ENCODE results near the gene RBMS3. TPM values are rescaled to one million over a fixed set of nuclear protein-coding genes. Genes with fewer than 3 reads are reported as not detected.

RBMS3 gene
- total RNA-seq, 1 experiment from 2014 or later = 1.3 TPM

DNA sequence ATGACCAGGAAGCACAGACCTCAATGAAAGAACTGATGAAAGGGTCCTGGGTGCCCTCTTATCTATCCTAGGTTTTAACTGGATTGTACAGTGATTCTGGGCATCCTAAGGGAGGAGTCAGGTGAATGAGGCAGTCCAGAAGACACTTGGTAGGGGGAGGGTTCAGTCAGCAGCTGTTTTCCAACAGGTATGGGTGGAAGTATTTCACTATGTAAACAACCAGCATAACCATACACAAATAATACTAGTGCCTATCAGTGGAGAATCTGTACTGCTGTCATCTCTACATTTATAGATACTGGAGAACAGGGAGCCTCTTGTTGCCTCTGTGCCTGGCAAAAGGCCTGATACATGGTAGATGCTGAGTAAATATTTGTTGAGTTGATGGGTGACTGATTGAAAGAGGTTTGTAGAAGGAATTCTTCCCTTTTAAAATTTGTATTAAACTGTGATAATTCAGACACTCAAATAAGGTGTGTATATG, 328.5 kb downstream of the RBMS3 start:
- no peak for DNase-seq

DNA sequence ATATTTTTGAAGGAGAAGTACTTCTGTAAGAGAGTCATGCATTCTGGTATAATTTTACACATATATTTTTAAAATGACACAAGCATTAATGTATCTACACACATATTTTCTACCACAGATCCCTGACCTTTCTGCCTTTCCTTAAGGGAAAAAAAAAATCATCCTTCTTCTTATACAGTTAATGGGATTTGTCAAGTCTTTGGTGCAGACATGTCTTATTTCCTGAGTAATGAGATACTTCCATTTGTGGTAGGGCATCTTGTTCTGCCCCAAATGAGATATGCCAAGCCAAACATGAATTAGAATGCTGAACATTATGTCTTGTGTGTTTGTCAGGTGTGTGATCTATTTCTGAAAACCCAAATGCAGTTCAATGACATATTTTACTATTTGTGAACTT, 329.9 kb downstream of the RBMS3 start:
- Mint-ChIP-seq H3K4me1 (ENCODE audit: low read depth, unreplicated experiment) (no peaks in the 10 kb centered on the region), H3K4me3 (ENCODE audit: low read depth, unreplicated experiment) (no peak overlapping the region), H3K27me3 (ENCODE audit: unreplicated experiment) (no peaks in the 10 kb centered on the region), H3K36me3 (ENCODE audit: insufficient read depth, unreplicated experiment) (no peaks in the 10 kb centered on the region), H3K9me3 (ENCODE audit: low read depth, unreplicated experiment) (peaks cover 2% of the 10 kb centered on the region), H3K27ac (ENCODE audit: unreplicated experiment) (no peak overlapping the region)
- CTCF ChIA-PET = no interaction called here
- intact Hi-C loops (cut with micrococcal nuclease; ENCODE audit: unreplicated experiment) = no loop called here
- DNase-seq = no peak
- TF ChIP-seq, protein P1, sequence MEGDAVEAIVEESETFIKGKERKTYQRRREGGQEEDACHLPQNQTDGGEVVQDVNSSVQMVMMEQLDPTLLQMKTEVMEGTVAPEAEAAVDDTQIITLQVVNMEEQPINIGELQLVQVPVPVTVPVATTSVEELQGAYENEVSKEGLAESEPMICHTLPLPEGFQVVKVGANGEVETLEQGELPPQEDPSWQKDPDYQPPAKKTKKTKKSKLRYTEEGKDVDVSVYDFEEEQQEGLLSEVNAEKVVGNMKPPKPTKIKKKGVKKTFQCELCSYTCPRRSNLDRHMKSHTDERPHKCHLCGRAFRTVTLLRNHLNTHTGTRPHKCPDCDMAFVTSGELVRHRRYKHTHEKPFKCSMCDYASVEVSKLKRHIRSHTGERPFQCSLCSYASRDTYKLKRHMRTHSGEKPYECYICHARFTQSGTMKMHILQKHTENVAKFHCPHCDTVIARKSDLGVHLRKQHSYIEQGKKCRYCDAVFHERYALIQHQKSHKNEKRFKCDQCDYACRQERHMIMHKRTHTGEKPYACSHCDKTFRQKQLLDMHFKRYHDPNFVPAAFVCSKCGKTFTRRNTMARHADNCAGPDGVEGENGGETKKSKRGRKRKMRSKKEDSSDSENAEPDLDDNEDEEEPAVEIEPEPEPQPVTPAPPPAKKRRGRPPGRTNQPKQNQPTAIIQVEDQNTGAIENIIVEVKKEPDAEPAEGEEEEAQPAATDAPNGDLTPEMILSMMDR (IDR thresholded peaks at IDR 0.05; ENCODE audit: unreplicated experiment) = no peak
- no TSS peak for BruUV-seq (replicated peaks)

More for the DNA sequence above, 328.5 kb downstream of the RBMS3 start:
- Mint-ChIP-seq H3K36me3 (ENCODE audit: insufficient read depth, unreplicated experiment) (no peaks in the 10 kb centered on the region), H3K9me3 (ENCODE audit: low read depth, unreplicated experiment) (peaks cover 2% of the 10 kb centered on the region), H3K4me3 (ENCODE audit: low read depth, unreplicated experiment) (no peak overlapping the region), H3K4me1 (ENCODE audit: low read depth, unreplicated experiment) (no peaks in the 10 kb centered on the region), H3K27me3 (ENCODE audit: unreplicated experiment) (no peaks in the 10 kb centered on the region), H3K27ac (ENCODE audit: unreplicated experiment) (no peak overlapping the region)
- intact Hi-C loops (cut with micrococcal nuclease; ENCODE audit: unreplicated experiment) = no loop called here
- no TSS peak for BruUV-seq (replicated peaks)
- TF ChIP-seq, protein P1 (IDR thresholded peaks at IDR 0.05; ENCODE audit: unreplicated experiment) = no peak
- CTCF ChIA-PET = no interaction called here

DNA sequence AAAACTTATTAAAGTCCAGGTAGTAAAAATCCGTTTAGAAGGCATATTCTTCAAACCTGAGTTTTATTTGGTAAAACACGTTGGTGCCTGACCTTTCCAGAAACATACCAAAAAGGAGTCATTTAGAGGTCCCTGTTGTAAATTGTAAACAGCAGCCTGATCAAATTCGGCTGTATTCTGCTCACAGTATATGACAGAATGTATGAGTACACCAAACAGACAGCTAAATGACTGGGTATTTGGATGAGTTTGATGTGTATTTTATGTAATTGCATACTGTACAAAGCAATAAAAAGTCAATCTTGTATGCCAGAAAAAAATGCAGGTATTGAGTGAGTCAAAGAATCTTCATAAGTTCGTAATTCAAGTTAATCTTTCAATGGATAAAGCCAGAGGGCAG, 330.4 kb downstream of the RBMS3 start:
- intact Hi-C loops (cut with micrococcal nuclease; ENCODE audit: unreplicated experiment) = no loop called here
- BruUV-seq (replicated peaks) = no TSS peak
- H3K9me3 Mint-ChIP-seq (ENCODE audit: low read depth, unreplicated experiment) = peaks cover 2% of the 10 kb centered on the region
- H3K27ac Mint-ChIP-seq (ENCODE audit: unreplicated experiment) = no peak overlapping the region
- H3K36me3 Mint-ChIP-seq (ENCODE audit: insufficient read depth, unreplicated experiment) = no peaks in the 10 kb centered on the region
- CTCF ChIA-PET = no interaction called here
- no peaks in the 10 kb centered on the region for H3K4me1 Mint-ChIP-seq (ENCODE audit: low read depth, unreplicated experiment)
- H3K4me3 Mint-ChIP-seq (ENCODE audit: low read depth, unreplicated experiment) = no peak overlapping the region
- no peak for DNase-seq
- TF ChIP-seq, protein P1 (IDR thresholded peaks at IDR 0.05; ENCODE audit: unreplicated experiment) = no peak
- no peaks in the 10 kb centered on the region for H3K27me3 Mint-ChIP-seq (ENCODE audit: unreplicated experiment)

DNA sequence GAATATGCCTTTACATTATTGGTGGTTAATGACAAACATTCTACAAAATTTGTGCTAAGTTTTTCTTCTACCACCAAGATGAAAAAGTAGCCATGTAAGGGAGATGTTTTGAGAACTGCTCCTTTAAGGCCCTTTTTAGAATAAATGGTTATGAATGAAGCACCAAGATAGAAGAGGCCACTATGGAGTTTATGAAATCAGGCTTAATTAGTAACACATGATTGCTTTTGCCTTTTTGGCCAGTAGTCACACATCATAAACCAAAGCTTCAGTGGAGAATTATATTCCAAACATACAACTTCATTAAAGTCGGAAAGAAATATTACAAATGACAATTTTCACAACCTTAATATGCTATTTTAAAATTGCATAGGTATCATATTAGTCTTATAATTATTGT, 331.7 kb downstream of the RBMS3 start:
- CTCF ChIA-PET = interaction anchor here (0.5 kb wide), 1 partner anchor 11 kb away, joined by 3 read pairs; no protein-coding TSS in a partner anchor

More for the DNA sequence above, 331.7 kb downstream of the RBMS3 start:
- no peak overlapping the region for H3K4me3 Mint-ChIP-seq (ENCODE audit: low read depth, unreplicated experiment)
- no peak for DNase-seq
- TF ChIP-seq, protein P1 (IDR thresholded peaks at IDR 0.05; ENCODE audit: unreplicated experiment) = no peak
- intact Hi-C loops (cut with micrococcal nuclease; ENCODE audit: unreplicated experiment) = no loop called here
- H3K4me1 Mint-ChIP-seq (ENCODE audit: low read depth, unreplicated experiment) = no peaks in the 10 kb centered on the region
- H3K36me3 Mint-ChIP-seq (ENCODE audit: insufficient read depth, unreplicated experiment) = no peaks in the 10 kb centered on the region
- no peak overlapping the region for H3K27ac Mint-ChIP-seq (ENCODE audit: unreplicated experiment)
- BruUV-seq (replicated peaks) = no TSS peak
- no peaks in the 10 kb centered on the region for H3K27me3 Mint-ChIP-seq (ENCODE audit: unreplicated experiment)
- H3K9me3 Mint-ChIP-seq (ENCODE audit: low read depth, unreplicated experiment) = peaks cover 2% of the 10 kb centered on the region
